Activated CD4-positive, alpha-beta memory T cell treated with anti-CD3 and anti-CD28 coated beads, Interleukin-2, amount 10 ng/mL, durations not matched to agents 7 days and 5 days (primary cell): Measurements from ENCODE around the gene UBXN11. TPM values are rescaled to one million over a fixed set of nuclear protein-coding genes. Genes with fewer than 3 reads are reported as not detected.
"Not testable (repeated sequence)": the region's sequence is repeated elsewhere in the genome, so short reads cannot be mapped to it uniquely, and the experiment has no call there.

Experiments
- CTCF ChIA-PET: fragments of 350-600 bp; sonication (Branson Sonifier 250); formaldehyde crosslinking; loops from one replicate; lab custom pipeline; 2021; ENCODE audit warnings: antibody characterized with exemption, inconsistent platforms; lab: Charles Lee
- POLR2A ChIA-PET: fragments of 350-600 bp; sonication (Branson Sonifier 250); formaldehyde crosslinking; loops from one replicate; lab custom pipeline; 2021; ENCODE audit warnings: antibody characterized with exemption; lab: Charles Lee
- DNase-seq: peaks from one replicate; pipeline ENCODE4 v3.0.0-alpha.2; 2020
- H3K27ac Mint-ChIP-seq: one replicate; pipeline ENCODE4 v1.8.0; 2021; ENCODE audit warnings: mild to moderate bottlenecking, mixed read lengths
- H3K27me3 Mint-ChIP-seq: one replicate; pipeline ENCODE4 v1.8.0; 2021; ENCODE audit warnings: mixed read lengths
- H3K36me3 Mint-ChIP-seq: one replicate; pipeline ENCODE4 v1.8.0; 2021; ENCODE audit warnings: low read depth, mixed read lengths
- H3K4me1 Mint-ChIP-seq: one replicate; pipeline ENCODE4 v1.8.0; 2021; ENCODE audit warnings: mixed read lengths
- H3K4me3 Mint-ChIP-seq: one replicate; pipeline ENCODE4 v1.8.0; 2021; ENCODE audit warnings: mild to moderate bottlenecking, mixed read lengths
- H3K9me3 Mint-ChIP-seq: one replicate; pipeline ENCODE4 v1.8.0; 2021; ENCODE audit warnings: mixed read lengths
- total RNA-seq, 2 experiments: library from RNA; stranded (reverse); gene quantifications; one replicate each; pipeline ENCODE4 v1.2.3, GENCODE V29; 2021

The UBXN11 gene
- total RNA-seq, 2 experiments from 2014 or later, result 46.9 to 49.9 TPM

- DNase-seq, result no peak
Observed at GRCh38 chr1:26297057-26297790, 9.2 kb downstream of the UBXN11 start.

DNA sequence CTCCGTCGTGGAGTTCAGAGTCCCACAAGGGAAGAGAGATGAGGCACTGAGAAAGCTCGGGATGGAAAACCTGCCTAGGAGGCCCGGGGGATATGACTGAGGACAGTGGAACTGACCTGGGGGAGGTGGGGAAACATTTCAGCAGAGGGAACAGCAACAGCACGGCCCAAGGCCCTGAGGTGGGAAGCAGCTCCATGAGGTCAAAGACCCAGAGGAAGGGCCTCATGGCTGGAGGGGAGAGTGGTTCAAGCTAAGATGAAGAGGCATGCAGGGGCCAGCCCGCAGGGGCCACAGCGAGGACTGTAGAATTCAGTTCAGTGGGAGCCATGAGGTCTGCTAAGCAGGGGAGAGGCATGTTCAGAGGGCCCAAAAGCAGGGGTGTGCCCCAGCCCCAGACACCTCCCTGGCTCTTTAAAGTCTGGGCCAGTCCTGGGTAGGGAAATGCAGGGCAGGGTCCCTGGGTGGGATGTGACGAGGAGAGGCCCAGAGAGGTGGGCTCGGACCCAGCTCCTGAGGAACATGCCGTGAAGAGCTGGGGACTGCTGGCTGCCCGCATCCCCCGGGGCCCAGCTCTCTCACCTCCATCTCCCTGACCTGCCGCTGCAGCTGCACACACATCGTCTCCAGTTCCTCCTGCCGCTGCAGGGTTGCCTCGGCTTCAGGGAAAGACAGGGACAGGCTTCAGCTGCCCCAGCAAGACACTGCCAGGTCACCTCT lies 9.9 kb downstream of the UBXN11 start:
- no peak overlapping the region for H3K27ac Mint-ChIP-seq

More at GRCh38 chr1:26297057-26297790, 9.2 kb downstream of the UBXN11 start:
- H3K4me1 Mint-ChIP-seq, result peaks cover 13% of the 10 kb centered on the region
- H3K27me3 Mint-ChIP-seq, result no peaks in the 10 kb centered on the region
- CTCF ChIA-PET, result interaction anchor here (0.6 to 2.8 kb wide), 4 partner anchors 12 to 91 kb away, joined by 3 to 13 read pairs (median 4); no protein-coding TSS in a partner anchor
- peaks cover 5% of the 10 kb centered on the region for H3K36me3 Mint-ChIP-seq
- POLR2A ChIA-PET, result interaction anchor here (1.3 to 28.5 kb wide), 4 partner anchors 9 to 20 kb away, joined by 3 to 1302 read pairs (median 6); partner anchors contain the start of genes CD52, SH3BGRL3 and UBXN11
- no peaks in the 10 kb centered on the region for H3K9me3 Mint-ChIP-seq
- no peak overlapping the region for H3K4me3 Mint-ChIP-seq
- H3K27ac Mint-ChIP-seq, result no peak overlapping the region

DNA sequence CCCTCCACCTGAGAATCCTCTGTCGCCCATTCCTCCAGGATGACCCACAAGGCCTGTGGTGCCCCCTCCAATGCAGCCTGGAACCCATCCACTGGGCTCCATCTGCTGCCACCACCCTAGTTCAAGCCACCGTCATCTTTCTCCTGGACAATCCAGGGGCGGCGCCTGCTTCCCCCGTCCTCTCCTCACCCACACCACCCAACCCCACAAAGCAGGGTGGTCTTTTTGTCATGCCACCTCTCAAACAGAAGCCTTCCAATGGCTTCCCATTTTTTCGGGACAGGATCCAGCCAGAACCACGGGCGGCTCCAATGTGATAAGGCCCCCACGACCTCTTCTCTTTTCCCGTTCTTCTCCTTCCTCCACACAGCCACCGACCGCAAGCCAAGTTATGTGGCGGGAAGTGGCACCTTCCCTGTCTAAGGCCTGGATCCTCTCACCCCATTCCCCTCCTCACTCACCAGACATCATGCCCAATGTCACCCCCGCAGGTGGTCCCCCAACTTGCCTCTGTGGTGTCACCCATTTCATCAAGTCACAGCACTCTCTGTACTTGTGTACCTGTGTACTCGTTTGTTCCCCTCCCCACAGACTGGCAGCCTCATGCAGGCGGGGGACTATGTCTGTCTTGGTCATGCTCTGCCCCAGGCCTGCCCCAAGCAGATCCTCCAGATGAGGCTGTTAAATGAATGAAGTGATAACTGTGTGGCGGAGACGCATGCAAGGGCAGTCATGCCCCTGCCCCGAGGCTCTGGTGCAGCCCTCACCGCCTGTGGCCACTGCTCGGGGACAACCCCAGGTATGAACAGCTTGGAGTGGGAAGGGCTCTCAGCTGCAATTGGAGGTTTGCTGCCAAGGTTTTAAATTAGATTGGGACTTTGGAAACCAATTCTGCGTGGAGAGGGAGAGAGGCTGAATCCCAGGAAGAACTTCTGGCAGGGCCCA lies 11.0 kb downstream of the UBXN11 start:
- Mint-ChIP-seq H3K27ac (no peak overlapping the region), H3K4me1 (peaks cover 22% of the 10 kb centered on the region), H3K36me3 (peaks cover 5% of the 10 kb centered on the region), H3K9me3 (no peaks in the 10 kb centered on the region), H3K4me3 (no peak overlapping the region), H3K27me3 (no peaks in the 10 kb centered on the region)
- ChIA-PET POLR2A (interaction anchor here (1.3 to 28.5 kb wide), 2 partner anchors 11 to 12 kb away, joined by 5 to 1302 read pairs; partner anchors contain the start of genes SH3BGRL3 and UBXN11), CTCF (no interaction called here)
- DNase-seq, result no peak

More for the DNA sequence above, 9.9 kb downstream of the UBXN11 start:
- ChIA-PET POLR2A (interaction anchor here (1.3 to 28.5 kb wide), 4 partner anchors 10 to 21 kb away, joined by 3 to 1302 read pairs (median 6); partner anchors contain the start of genes CD52, SH3BGRL3 and UBXN11), CTCF (interaction anchor here (1.0 to 1.3 kb wide), 2 partner anchors 12 to 23 kb away, joined by 3 to 4 read pairs; no protein-coding TSS in a partner anchor)
- H3K4me1 Mint-ChIP-seq, result peaks cover 19% of the 10 kb centered on the region
- peaks cover 5% of the 10 kb centered on the region for H3K36me3 Mint-ChIP-seq
- no peaks in the 10 kb centered on the region for H3K9me3 Mint-ChIP-seq
- no peaks in the 10 kb centered on the region for H3K27me3 Mint-ChIP-seq
- no peak for DNase-seq
- no peak overlapping the region for H3K4me3 Mint-ChIP-seq

DNA sequence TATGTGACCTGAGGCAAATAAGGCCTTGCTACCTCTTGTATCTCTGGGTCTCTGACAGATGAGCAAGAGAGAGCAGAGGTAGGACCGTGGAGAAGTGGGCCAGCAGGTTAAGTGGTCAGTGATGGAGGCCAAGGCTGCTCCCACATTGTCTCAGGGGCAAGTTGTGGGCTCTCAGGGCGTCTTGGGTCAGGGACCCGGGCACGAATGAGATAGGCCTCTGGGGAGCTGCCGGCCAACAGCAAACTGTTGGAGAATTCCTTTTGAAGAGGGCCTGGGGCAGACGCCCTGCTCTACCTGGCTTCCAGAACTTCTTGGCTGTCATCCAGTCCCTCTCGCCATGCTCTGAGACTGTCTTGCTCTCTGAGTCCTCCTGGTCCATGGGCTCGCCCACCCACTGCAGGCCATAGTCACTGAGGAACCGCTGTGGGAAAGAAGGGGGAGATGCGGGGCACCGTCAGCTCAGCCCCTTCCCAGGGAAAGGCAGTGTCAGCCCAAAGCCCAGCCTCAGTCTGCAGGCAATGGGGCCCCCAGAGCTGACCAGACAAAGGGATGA lies 12.4 kb downstream of the UBXN11 start:
- H3K4me3 Mint-ChIP-seq, result no peak overlapping the region
- H3K27me3 Mint-ChIP-seq, result no peaks in the 10 kb centered on the region
- CTCF ChIA-PET, result no interaction called here
- POLR2A ChIA-PET, result interaction anchor here (1.2 to 1.3 kb wide), 3 partner anchors 13 to 21 kb away, joined by 3 to 5 read pairs (median 3); partner anchors contain the start of gene UBXN11
- no peak for DNase-seq
- no peaks in the 10 kb centered on the region for H3K9me3 Mint-ChIP-seq
- no peak overlapping the region for H3K27ac Mint-ChIP-seq
- H3K36me3 Mint-ChIP-seq, result peaks cover 5% of the 10 kb centered on the region
- peaks cover 31% of the 10 kb centered on the region for H3K4me1 Mint-ChIP-seq

DNA sequence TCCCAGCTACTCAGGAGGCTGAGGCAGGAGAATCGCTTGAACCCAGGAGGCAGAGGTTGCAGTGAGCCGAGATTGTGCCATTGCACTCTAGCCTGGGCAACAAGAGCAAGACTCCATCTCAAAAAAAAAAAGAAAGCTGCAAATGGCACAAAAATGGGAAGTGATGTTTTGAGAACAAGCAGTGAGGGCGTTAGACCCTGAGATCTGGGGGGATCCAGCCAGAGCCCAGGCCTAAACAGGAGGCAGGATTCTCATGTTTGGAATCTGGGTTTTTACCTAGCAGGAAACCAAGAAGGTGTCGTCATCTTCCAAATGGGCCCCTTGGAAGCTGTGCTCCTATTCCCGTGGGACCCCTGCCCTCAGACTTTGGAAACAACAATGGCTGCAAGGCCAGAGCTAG lies 13.7 kb downstream of the UBXN11 start:
- H3K36me3 Mint-ChIP-seq, H3K4me3 Mint-ChIP-seq, DNase-seq, H3K9me3 Mint-ChIP-seq, H3K27ac Mint-ChIP-seq, H3K27me3 Mint-ChIP-seq: not testable (repeated sequence)
- peaks cover 42% of the 10 kb centered on the region for H3K4me1 Mint-ChIP-seq
- POLR2A ChIA-PET, result interaction anchor here (19.9 kb wide), 1 partner anchor 17 kb away, joined by 1302 read pairs; the partner anchor contains the start of genes CD52 and UBXN11
- CTCF ChIA-PET, result interaction anchor here (1.4 to 1.5 kb wide), 2 partner anchors 15 to 28 kb away, joined by 4 to 6 read pairs; no protein-coding TSS in a partner anchor

GRCh38 chr1:26291939-26292338 lies 14.5 kb downstream of the UBXN11 start:
- Mint-ChIP-seq H3K36me3 (peaks cover 5% of the 10 kb centered on the region), H3K4me3 (no peak overlapping the region), H3K9me3 (no peaks in the 10 kb centered on the region), H3K27me3 (no peaks in the 10 kb centered on the region), H3K27ac (peak overlapping the region; percentile 98), H3K4me1 (peaks cover 50% of the 10 kb centered on the region)
- POLR2A ChIA-PET, result interaction anchor here (19.9 kb wide), 1 partner anchor 18 kb away, joined by 1302 read pairs; the partner anchor contains the start of genes CD52 and UBXN11
- CTCF ChIA-PET, result interaction anchor here (1.4 to 1.5 kb wide), 2 partner anchors 16 to 28 kb away, joined by 4 to 6 read pairs; no protein-coding TSS in a partner anchor
- no peak for DNase-seq

DNA sequence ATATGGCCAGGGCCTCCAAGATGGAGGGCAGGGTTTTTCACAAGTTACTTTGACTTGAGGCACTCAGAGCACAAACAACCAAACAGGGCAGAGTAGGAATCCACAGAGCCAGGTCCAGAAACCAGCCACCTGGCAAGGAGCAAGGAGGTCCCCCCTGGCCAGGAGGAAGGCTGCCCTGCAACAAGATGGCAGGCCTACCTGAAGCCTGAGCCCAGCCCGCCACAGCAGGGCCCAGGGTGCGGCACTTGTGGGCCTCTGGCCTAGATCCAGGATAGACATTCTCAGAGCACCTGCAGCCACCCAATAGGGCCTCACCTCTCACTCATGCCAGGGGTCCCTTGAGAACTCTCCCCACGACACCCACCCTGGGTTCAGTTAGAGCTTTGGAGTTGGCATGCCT lies 15.0 kb downstream of the UBXN11 start:
- CTCF ChIA-PET, result interaction anchor here (0.5 to 1.5 kb wide), 2 partner anchors 29 to 144 kb away, joined by 3 to 4 read pairs; no protein-coding TSS in a partner anchor
- Mint-ChIP-seq H3K27me3 (no peaks in the 10 kb centered on the region), H3K36me3 (peaks cover 5% of the 10 kb centered on the region), H3K4me3 (no peak overlapping the region), H3K27ac (peak overlapping the region; percentile 98), H3K4me1 (peaks cover 55% of the 10 kb centered on the region), H3K9me3 (no peaks in the 10 kb centered on the region)
- POLR2A ChIA-PET, result interaction anchor here (19.9 kb wide), 1 partner anchor 19 kb away, joined by 1302 read pairs; the partner anchor contains the start of genes CD52 and UBXN11
- DNase-seq, result no peak

- ChIA-PET POLR2A (interaction anchor here (2.0 to 19.9 kb wide), 4 partner anchors 13 to 166 kb away, joined by 8 to 1302 read pairs (median 84); partner anchors contain the start of genes CD52, SH3BGRL3 and UBXN11), CTCF (interaction anchor here (0.9 to 17.9 kb wide), 3 partner anchors 11 to 24 kb away, joined by 3 to 883 read pairs (median 83); partner anchors contain the start of genes CD52, SH3BGRL3 and UBXN11)
- peaks cover 61% of the 10 kb centered on the region for H3K4me1 Mint-ChIP-seq
- DNase-seq, result no peak
- no peaks in the 10 kb centered on the region for H3K27me3 Mint-ChIP-seq
- no peaks in the 10 kb centered on the region for H3K9me3 Mint-ChIP-seq
- no peak overlapping the region for H3K4me3 Mint-ChIP-seq
- peaks cover 5% of the 10 kb centered on the region for H3K36me3 Mint-ChIP-seq
- H3K27ac Mint-ChIP-seq, result peak overlapping the region; percentile 98
Observed at GRCh38 chr1:26290882-26291261, 15.6 kb downstream of the UBXN11 start.

- peak; percentile 46 for DNase-seq
- POLR2A ChIA-PET, result interaction anchor here (2.0 to 19.9 kb wide), 5 partner anchors 12 to 165 kb away, joined by 8 to 1302 read pairs (median 32); partner anchors contain the start of genes CD52, SH3BGRL3 and UBXN11
Observed at GRCh38 chr1:26290122-26290881, 16.1 kb downstream of the UBXN11 start.

DNA sequence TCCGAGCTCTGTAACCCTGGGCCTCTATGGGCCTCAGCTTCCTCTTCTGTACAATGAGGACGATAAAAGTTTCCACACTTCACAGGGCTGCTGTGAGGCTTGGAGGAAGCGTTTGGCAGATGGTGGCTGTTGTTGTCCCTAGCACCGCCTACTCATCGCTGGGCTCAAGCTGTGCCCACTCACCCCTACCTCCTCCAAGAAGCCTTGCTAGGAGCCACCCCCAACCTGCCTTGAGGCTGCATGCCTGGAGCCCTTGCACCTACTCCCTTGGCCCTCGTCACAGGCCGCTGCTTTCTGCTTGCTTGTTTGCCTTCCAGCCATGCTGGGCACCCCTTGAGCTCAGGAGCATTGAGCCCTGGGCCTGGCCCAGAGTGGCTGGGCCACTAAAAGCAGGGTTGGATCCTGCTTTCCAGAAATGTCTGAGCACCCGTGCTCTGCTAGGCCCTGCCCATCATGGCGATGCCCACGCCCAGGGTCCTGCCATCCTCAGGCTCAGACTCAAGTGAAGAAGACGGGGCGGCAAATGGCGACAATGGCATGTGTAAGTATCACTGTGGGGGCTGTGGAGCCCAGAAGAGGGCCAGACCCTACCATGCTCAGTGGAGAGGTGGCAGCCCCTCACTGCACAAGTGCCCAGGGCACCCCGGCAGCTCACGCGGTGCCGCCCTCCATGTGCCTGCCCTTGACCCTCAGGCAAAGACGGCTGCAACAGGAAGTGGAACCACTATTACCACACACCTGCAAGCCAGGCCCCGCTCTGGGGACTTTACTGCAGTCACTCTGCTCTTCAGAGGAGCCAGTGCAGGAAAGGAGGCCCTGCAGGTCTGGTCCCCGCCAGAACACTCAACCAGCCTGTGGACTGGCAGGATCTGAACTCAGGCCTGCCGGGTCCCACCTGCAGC lies 17.0 kb downstream of the UBXN11 start:
- CTCF ChIA-PET, result interaction anchor here (0.6 to 17.9 kb wide), 19 partner anchors 10 to 183 kb away, joined by 3 to 883 read pairs (median 7); partner anchors contain the start of genes CD52, CEP85, HMGN2 and SH3BGRL3
- Mint-ChIP-seq H3K4me1 (peaks cover 76% of the 10 kb centered on the region), H3K36me3 (peaks cover 14% of the 10 kb centered on the region), H3K27ac (peak overlapping the region; percentile 98), H3K4me3 (peak overlapping the region; percentile 28), H3K27me3 (no peaks in the 10 kb centered on the region), H3K9me3 (no peaks in the 10 kb centered on the region)
- POLR2A ChIA-PET, result interaction anchor here (0.8 to 19.9 kb wide), 15 partner anchors 12 to 408 kb away, joined by 3 to 1302 read pairs (median 13); partner anchors contain the start of genes CD52, HMGN2, SH3BGRL3 and UBXN11
- peak; percentile 66 for DNase-seq

More at GRCh38 chr1:26290122-26290881, 16.1 kb downstream of the UBXN11 start:
- H3K4me3 Mint-ChIP-seq, result no peak overlapping the region
- H3K27ac Mint-ChIP-seq, result peak overlapping the region; percentile 98
- H3K4me1 Mint-ChIP-seq, result peaks cover 67% of the 10 kb centered on the region
- H3K9me3 Mint-ChIP-seq, result no peaks in the 10 kb centered on the region
- no peaks in the 10 kb centered on the region for H3K27me3 Mint-ChIP-seq
- CTCF ChIA-PET, result interaction anchor here (0.9 to 17.9 kb wide), 6 partner anchors 11 to 126 kb away, joined by 3 to 883 read pairs (median 39); partner anchors contain the start of genes CD52, SH3BGRL3 and UBXN11
- peaks cover 7% of the 10 kb centered on the region for H3K36me3 Mint-ChIP-seq
